ENCODE measurements around the gene KPNB1.

KPNB1 gene

DNA sequence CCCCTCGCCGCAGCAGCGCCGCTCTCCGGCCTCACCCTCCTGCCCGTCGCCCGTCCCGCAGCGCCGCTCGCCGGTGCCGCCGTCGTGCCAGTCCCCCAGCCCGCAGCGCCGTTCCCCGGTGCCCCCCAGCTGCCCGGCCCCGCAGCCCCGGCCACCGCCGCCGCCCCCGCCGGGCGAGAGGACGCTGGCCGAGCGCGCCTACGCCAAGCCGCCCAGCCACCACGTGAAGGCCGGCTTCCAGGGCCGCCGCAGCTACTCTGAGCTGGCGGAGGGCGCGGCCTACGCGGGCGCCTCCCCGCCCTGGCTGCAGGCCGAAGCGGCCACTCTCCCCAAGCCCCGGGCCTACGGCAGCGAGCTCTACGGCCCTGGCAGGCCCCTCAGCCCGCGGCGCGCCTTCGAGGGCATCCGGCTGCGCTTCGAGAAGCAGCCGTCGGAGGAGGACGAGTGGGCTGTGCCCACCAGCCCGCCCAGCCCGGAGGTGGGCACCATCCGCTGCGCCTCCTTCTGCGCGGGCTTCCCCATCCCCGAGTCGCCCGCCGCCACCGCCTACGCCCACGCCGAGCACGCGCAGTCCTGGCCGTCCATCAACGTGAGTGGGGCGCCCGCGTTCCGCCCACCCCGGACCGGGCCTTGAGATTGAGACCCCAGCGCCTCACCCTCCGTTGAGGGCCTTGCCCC is 59.3 kb downstream of the KPNB1 start:
- in situ Hi-C loops (cut with HindIII; ENCODE audit: low sequenced_read_pairs) = no loop called here

- in situ Hi-C loops (cut with HindIII; ENCODE audit: low sequenced_read_pairs) = no loop called here
Observed at GRCh38 chr17:47709594-47709993, 59.9 kb downstream of the KPNB1 start.

DNA sequence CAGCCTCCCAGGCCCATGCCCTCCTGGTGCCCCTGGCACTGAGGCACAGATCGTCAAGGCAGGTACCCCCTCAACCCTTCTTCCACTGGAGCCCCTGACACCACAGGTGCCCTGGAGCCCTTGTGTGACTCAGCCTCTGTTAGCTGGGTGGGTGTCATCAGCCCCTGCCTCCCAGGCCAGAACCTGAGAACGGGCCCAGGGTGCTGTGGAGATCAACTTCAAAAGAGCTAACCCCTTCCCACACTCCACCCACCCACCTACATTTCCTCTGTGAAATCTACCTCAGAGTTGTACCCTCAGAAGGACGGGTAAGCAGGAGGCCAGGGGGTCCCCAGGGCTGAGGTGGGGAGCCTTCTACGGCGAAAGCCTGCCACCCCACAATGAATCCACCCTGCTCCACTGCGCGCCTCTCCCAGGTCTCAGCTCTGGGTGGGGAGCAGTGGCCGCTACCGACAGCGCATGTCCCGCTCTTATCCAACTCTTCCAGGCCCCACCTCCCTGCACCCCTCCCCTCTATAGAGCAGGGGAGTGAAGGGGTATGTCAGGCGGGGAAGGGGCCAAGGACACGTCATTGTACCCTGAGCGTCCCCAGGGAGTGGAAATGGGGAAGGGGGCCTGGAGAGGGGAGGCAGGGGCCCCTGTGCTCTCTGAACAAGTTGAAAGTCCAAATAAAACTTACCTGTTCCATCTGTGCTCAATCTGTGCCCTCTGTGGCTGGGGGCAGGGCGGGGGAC is 61.8 kb downstream of the KPNB1 start:
- in situ Hi-C loops (cut with HindIII; ENCODE audit: low sequenced_read_pairs) = no loop called here

GRCh38 chr17:47712330-47713023 is 62.8 kb downstream of the KPNB1 start:
- in situ Hi-C loops (cut with HindIII; ENCODE audit: low sequenced_read_pairs) = no loop called here

DNA sequence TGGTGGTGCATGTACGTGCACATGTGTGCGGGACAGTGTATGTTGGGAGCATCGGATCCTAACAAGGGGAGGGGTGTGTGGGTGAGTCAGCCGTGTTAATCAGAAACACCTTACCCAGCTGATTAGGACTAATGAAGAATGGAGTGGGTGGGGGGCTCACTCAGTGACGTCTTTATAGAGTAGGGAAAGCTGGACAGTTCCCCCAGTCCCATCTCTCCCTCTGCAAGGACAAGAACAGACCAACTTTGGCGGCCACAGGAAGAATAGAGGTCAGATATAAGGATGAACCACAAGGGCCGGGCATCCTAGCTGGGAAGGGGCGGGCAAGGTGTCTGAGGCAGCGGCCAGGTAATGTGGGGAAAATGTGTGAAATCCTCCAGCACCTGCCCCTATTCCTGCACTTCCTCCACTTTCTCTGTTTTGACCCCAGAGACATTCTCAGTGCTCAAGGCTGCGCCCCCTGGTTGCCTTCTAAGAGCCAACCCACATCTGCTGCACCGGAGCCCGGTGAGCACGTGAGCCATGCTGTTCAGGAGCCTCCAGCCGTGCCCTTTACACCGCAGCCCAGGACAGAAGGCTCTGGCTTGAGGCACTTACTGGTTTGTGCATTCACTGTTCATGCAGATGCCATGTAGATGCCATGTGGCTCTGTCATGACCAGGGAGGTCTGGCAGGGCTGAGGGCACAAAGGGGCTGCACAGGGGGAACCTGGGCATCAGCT is 64.4 kb downstream of the KPNB1 start:
- in situ Hi-C loops (cut with HindIII; ENCODE audit: low sequenced_read_pairs) = no loop called here

- in situ Hi-C loops (cut with HindIII; ENCODE audit: low sequenced_read_pairs) = no loop called here
Observed at GRCh38 chr17:47714773-47715396, 65.2 kb downstream of the KPNB1 start.

GRCh38 chr17:47715669-47716325 is 66.1 kb downstream of the KPNB1 start:
- in situ Hi-C loops (cut with HindIII; ENCODE audit: low sequenced_read_pairs) = no loop called here

DNA sequence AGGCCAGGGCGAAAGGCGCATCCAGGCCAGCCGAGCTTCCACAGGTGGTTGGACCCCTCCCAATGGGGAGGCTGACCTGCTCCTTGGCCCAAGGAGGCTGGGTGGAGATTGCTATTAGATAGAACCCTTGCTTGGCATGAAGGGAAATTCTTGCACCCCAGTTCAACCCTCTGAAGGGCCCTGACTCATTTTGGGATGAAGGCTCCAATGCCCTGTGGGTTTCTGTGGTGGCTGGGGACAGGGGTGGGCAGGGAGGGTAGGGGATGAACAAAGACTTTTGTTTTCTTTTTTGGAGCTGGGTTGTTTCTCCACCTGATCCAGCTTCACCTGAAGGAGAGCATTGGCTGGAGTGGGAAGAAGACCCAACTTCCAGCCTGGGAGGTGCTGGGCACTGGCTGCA is 66.7 kb downstream of the KPNB1 start:
- in situ Hi-C loops (cut with HindIII; ENCODE audit: low sequenced_read_pairs) = no loop called here

GRCh38 chr17:47717261-47717697 is 67.6 kb downstream of the KPNB1 start:
- in situ Hi-C loops (cut with HindIII; ENCODE audit: low sequenced_read_pairs) = no loop called here

DNA sequence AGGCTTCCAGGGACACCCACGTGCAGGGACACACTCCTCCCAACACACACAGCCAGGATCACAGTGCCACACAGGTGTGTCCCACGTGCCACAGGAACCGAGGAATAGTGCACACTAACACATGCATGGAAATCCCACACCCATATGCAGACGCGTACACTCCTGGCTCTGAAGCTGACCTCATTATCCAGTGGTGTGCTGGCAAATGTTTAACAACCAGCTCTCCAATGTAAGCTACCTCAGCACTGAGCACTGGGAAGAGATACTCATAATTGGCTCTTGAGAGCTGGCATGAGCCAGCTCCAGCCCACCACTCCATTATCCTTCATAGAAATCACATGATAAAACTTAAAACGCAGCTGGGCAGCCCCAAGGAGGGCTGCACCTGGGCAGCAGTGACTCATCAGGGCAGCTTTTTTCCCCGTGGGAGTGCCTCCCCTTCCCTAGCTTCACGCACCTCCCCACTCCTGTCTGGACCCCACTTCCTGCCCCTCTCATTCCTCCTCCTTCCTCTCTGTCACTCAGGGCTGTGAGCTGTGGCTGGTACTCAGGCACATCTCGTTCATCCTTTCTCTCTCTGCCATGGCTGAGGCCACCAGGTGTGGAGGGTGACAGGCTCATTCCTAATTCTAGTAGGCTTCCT is 68.4 kb downstream of the KPNB1 start:
- in situ Hi-C loops (cut with HindIII; ENCODE audit: low sequenced_read_pairs) = no loop called here

- in situ Hi-C loops (cut with HindIII; ENCODE audit: low sequenced_read_pairs) = no loop called here
Observed at GRCh38 chr17:47718634-47719405, 69.1 kb downstream of the KPNB1 start.

- in situ Hi-C loops (cut with HindIII; ENCODE audit: low sequenced_read_pairs) = no loop called here
Observed at GRCh38 chr17:47719411-47720152, 69.9 kb downstream of the KPNB1 start.

DNA sequence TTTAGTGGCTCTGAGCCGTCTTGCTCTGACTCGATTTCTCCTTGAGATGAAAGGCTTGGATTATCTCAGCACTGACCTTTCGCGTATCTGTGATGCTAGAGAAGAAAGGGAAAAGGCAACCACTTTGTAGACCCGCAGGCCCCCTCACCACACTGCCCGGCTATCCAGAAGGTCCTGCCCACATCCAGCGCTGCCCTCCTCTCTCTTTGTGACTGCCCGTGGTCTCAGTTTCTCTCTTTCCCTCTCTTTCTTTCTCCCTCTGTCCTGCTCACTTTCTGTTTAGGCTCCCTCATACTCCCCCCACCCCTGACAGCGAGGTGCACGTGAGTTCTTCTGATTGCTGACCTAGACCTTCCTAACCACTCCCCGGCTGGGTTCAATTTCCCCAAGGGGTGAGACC is 70.5 kb downstream of the KPNB1 start:
- in situ Hi-C loops (cut with HindIII; ENCODE audit: low sequenced_read_pairs) = no loop called here

DNA sequence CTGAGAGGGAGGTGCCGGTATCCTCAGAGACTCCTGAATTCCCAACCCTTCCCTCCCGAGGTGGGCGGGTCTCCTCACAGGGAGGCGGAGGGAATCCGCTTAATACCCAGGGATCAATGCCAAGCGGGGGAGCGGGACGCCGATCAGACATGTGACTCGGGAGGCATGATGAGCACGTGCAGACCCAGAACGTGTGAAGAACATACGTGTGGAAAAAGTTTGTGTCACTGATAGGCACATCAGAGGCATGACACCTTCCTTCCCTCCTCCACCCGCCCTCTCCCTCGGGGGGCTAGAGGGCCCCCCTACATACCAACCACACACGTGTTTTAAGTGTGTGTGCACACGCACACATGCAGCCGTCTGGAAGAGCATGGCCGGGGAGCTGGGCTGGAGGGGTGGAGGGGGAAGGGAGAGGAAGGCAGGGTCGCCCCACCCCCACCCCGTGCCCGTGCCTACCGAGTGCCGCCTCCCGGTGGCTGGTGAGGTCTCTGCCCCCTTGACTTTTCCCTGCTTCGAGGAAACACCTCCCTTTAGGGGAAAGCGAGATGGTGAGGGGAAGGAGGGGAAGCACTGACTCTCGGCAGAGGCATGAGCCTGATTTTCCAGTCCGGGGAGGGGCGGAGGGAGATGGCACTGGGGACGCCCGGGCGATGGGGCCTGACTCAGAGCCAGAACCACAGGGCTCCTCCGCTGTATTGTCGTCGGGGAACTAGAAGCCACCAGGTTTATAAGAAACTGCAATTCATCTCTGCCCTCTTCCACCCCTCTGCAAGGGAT is 71.2 kb downstream of the KPNB1 start:
- in situ Hi-C loops (cut with HindIII; ENCODE audit: low sequenced_read_pairs) = no loop called here

DNA sequence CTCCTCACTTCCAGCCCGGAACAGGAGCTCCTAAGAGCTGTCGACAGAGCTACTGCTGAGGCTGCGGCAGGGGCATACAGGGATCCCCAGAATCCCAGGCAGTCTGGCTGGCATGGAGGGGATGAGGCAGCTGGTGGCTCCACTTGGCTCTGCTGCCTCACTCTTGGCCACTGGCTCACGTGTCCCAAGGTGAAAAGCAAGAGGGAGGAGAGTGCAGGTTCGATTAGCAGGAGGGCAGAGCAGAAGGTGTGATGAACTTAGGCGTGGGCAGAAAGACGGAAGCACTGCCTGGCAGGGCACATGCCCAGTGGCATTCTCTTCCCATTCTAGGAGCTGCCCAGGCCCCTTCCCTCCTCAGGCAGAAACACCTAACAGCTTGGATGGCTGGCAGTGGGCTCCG is 72.0 kb downstream of the KPNB1 start:
- in situ Hi-C loops (cut with HindIII; ENCODE audit: low sequenced_read_pairs) = no loop called here

DNA sequence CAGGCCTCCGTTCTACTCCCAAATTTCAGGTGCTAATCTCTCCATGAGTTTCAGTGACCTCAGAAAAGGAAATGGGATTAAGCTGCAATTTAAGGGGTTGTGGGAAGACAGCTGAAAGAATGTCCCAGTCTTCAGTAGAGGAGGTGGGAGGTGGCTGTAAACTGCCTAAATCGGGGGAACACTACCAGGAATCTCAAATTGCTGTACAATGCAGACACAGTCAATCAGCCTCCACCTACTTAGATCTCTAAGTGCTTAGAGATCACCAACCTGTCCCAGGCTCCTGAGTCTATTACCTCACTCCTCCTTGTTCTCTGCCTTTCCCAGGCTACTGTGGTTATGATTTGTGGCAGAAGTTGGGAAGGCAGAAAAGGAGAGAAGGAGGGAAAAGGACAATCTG is 75.0 kb downstream of the KPNB1 start:
- in situ Hi-C loops (cut with HindIII; ENCODE audit: low sequenced_read_pairs) = no loop called here

- in situ Hi-C loops (cut with HindIII; ENCODE audit: low sequenced_read_pairs) = no loop called here
Observed at GRCh38 chr17:47725446-47726111, 75.9 kb downstream of the KPNB1 start.
